GM21528 (cell line): ENCODE results near the gene ULK2.
"Not testable (repeated sequence)": the region's sequence is repeated elsewhere in the genome, so short reads cannot be mapped to it uniquely, and the experiment has no call there.

ENCODE experiments used
- ATAC-seq: cut with Tn5 transposase; IDR thresholded peaks from one replicate; pipeline ENCODE4 v1.9.1; 2021; ENCODE audit warnings: mild to moderate bottlenecking, moderate library complexity; ENCODE audit not compliant: unreplicated experiment, low FRiP score

ULK2 gene

GRCh38 chr17:19867329-19868078 lies at the start of gene ULK2:
TSS of gene ULK2 (minus strand) at chr17:19867936. CDS start at chr17:19867417, 519 bp downstream.
- no peak for ATAC-seq

GRCh38 chr17:19915245-19915978 lies 47.7 kb upstream of the ULK2 start:
- no peak for ATAC-seq

- no peak for ATAC-seq
These were observed 43.3 kb upstream of the ULK2 start for GRCh38 chr17:19911033-19911432.

- ATAC-seq, result no peak
These were observed 41.4 kb upstream of the ULK2 start for GRCh38 chr17:19909139-19909538.

- ATAC-seq, result no peak
These were observed 37.8 kb upstream of the ULK2 start for GRCh38 chr17:19905502-19905901.

GRCh38 chr17:19904924-19905323 lies 37.2 kb upstream of the ULK2 start:
- no peak for ATAC-seq

GRCh38 chr17:19904412-19904811 lies 36.7 kb upstream of the ULK2 start:
- no peak for ATAC-seq

- no peak for ATAC-seq
These were observed 33.1 kb upstream of the ULK2 start for GRCh38 chr17:19900809-19901208.

GRCh38 chr17:19897903-19898302 lies 30.2 kb upstream of the ULK2 start:
- ATAC-seq, result no peak

- no peak for ATAC-seq
These were observed 29.5 kb upstream of the ULK2 start for GRCh38 chr17:19897090-19897837.

- no peak for ATAC-seq
These were observed 28.9 kb upstream of the ULK2 start for GRCh38 chr17:19896679-19897078.

GRCh38 chr17:19890554-19890953 lies 22.8 kb upstream of the ULK2 start:
- ATAC-seq, result not testable (repeated sequence)

GRCh38 chr17:19890001-19890400 lies 22.3 kb upstream of the ULK2 start:
- ATAC-seq, result not testable (repeated sequence)

- ATAC-seq, result no peak
These were observed 18.4 kb upstream of the ULK2 start for GRCh38 chr17:19886116-19886515.

GRCh38 chr17:19883537-19884215 lies 15.9 kb upstream of the ULK2 start:
- no peak for ATAC-seq

- ATAC-seq, result no peak
These were observed 12.7 kb upstream of the ULK2 start for GRCh38 chr17:19880393-19880792.

- ATAC-seq, result no peak
These were observed 9.7 kb upstream of the ULK2 start for GRCh38 chr17:19877364-19877945.

- ATAC-seq, result no peak
These were observed 8.9 kb upstream of the ULK2 start for GRCh38 chr17:19876529-19877161.

GRCh38 chr17:19874256-19874655 lies 6.5 kb upstream of the ULK2 start:
- no peak for ATAC-seq

GRCh38 chr17:19873346-19873745 lies 5.6 kb upstream of the ULK2 start:
- no peak for ATAC-seq
